Hippocampal formation (tissue), 2 donors: Measurements from ENCODE around the gene SNTG2.

Experiments used
- DNase-seq, 2 donors: peaks; one replicate each; lab custom pipeline; 2025; lab: John Stamatoyannopoulos, UW

SNTG2 gene

DNA sequence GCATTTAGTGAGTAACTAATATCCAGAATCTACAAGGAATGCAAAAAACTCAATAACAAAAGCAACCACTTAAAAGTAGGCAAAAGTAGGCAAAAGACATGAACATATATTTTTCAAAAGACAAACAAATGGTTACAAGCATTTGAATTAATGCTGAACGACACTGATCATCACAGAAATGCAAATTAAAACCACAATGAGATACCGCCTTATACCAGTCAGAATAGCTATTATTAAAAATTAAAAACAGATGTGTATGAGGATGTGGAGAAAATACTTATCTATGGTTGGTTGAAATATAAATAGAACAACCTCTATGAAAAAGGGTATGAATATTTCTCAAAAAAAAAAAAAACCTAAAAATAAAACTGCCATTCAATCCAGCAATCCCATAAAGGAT, 51.7 kb downstream of the SNTG2 start:
- DNase-seq, result no peak

DNA sequence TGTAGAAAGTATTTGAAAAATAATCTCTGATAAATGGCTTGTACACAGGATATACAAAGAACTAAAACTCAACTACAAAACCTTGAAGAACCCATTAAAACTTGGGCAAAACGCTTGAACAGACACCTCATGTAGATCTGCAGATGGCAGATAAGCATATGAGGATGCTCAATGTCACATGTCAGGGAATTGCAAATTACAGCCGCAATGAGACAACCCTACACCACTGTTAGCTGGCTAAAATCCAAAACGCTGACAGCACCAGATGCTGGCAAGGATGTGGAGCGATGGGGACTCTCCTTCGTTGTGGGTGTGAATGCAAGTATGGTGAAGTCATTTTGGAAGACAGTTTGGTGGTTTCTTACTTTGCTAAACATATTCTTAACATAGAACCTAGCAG, 53.7 kb downstream of the SNTG2 start:
- no peak for DNase-seq

DNA sequence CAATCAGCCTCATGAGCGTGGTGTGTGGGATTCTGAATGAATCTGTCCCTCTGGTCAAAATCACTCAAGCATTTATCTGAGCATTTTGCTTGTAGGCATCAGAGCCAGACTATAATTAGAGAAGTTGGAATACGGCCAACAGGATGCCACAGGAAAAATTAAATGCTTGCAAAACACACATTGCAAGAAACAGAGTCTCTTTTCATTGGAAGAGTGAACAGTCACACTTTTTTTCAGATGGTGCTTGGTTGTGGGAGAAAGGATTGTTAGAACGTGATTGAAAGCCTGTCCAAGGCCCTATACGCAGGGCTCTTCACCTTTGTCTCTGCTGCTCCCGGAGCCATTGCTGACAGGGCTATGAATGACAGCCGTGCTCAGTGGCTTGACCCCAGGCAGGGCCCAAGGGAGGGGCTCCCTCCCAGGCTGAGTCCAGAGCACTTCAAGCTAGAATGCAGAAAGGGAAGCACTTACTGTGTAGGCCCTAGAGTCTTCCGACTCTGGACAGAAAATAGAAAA, 59.8 kb downstream of the SNTG2 start:
- no peak for DNase-seq

DNA sequence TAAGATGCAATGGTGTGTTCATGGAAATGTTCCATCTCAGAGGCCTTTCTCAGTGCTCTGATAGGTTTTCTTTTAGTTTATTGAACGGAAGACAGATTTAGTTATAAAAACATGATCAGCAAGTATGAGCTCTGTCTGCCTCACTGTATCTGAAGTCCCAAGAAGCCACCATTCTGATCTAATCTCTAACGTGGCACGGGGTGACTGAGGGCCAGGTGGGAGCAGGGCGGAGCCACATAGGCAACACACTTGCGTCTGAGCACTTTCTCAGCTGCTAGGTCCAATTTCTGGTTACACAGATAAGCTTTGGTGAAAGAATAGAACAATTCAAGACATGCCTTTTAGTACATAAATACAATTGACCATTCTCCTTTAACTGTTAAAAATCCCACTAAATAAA, 60.4 kb downstream of the SNTG2 start:
- no peak for DNase-seq

DNA sequence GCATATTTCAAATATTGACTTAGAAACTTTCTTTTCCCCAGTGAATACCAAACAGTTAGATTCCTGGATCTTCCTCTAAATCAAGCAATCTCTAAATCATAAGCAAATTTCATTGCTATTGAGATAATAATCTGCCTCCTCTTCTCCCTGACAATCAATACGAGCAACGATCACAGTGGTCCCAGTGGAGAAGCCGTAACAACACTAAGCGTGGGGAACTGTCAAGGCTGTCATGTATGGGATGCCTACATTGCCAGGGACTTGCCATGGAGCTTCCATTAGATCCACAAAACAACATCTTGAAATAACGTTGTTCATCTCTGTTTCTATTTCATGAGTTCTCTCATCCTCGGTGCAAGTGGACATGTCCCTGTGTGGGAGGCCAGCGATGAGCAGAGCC, 61.3 kb downstream of the SNTG2 start:
- no peak for DNase-seq

DNA sequence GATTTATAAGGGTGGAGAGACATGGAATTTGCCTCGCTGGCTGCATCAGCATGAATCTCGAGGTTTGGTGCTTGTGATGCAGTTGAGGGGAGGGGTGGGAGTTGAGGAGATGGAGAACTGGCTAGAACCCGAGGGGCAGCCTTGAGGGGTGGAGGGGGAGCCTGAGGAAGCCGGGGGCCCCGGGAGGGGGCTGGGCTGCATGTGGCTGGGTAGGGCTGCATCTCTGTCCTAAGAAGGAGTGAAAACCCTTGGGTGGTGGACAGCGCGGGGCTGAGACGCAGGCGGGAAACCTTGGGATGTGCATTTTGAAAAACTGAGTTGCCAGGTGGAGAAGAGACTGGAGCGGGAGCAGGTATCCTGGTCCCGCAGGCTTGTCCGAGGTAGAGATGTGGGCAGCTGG, 64.2 kb downstream of the SNTG2 start:
- no peak for DNase-seq

DNA sequence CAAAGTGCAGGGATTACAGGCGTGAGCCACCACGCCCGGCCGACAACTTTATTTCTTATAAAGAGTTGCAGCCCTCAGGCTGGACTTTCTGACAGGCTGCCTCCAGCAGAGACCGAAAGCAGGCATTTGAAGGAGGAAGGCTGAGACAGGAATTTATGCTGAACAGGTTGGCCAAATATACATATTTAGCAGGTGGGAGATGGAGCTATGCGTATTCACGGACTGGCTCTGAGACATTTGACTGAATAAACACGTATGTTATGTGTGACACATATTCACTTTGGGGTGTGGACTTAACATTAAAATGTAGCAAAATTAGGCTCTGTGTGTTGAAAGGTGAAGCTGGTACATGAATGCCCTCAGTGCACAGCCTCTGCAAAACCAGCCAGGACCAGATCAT, 65.9 kb downstream of the SNTG2 start:
- no peak for DNase-seq

DNA sequence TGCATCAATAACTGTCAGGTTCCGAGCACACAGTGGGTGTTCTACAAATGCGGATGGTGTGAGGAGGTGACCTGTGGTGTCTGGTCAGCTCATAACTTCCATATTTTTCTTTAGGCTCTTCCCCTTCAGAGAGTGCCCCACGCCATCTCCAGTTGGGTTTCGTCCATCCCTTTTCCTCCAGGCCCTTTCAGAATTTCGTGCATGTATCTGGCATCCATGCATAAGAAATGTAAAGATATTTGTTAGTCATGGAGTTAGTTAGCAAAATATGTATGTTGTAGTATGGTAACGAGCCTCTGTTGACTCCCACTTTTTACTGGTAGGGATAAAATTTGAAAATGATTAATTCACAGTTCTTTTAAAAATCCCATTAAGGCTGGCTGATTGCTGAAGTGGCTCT, 67.2 kb downstream of the SNTG2 start:
- DNase-seq, result no peak

DNA sequence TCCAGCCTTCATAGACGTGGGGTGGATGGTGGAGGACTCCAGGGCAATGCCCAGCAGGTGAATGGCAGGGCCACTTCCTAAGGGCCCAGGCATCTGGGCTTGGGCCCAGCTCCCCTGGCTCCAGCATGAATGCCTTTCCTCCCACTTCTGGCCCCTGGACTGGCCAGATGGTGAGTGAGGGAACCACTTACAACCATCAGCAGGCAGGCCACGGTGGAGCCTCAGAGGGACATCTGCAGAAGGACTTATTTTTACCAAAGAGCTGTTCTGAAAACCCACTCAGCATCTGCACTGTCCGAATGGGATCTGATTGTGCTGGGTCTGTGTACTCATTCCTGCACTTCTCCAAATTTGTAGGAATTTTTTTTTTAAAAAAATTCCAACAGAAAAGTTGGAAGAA, 69.6 kb downstream of the SNTG2 start:
- DNase-seq, result no peak

DNA sequence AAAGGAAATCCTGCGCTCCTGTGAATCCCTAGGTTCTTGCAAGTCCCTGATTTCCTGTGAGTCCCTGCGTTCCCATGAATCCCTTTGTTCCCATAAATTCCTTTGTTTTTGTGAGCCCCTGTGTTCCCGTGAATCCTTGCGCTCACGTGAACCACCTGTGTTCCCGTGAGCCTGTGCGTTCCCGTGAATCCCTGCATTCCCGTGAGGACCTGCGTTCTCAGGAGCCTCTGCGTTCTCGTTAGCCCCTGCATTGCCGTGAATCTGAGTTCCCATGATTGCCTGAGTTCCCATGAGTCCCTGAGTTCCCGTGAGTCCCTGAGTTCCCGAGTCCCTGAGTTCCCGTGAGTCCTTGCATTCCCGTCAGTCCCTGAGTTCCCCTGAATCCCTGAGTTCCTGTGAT, 71.5 kb downstream of the SNTG2 start:
- DNase-seq, result no peak

DNA sequence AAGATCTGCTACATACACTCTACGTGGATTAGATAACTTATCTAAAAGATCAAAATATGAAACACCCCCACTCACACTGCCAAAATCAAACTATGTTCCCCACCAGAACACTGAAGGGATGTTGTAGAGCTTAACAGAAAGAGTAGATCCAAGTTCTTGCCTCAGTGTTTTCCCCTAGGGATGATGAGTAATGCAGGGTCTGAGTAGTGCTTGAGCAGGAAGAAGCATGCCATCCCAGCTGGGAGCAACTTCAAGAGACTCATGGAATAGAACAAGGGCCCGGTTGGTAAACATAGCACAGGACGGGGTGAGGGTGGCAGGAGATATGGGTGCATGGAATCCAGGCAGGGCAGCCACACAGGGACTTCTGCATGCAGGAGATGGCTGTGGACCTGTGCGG, 74.3 kb downstream of the SNTG2 start:
- no peak for DNase-seq

DNA sequence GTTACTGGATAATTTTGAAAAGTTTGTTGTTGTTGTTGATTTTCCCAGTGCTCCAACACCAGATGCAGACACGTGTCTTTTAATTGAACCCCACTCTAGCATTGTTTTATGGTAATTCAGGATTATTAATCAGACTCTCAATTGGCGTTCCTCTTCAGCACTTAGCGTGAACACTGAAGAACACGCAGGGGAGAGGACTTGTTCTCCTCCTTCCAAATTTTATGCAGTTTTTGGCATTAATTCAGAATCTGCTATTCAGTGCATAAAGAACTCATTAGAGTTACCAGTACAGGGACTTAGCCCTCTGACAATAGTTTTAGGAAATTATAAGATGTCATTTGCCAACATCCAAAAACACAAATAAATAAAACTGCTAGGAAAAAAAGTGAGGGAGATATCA, 75.5 kb downstream of the SNTG2 start:
- DNase-seq, result no peak

DNA sequence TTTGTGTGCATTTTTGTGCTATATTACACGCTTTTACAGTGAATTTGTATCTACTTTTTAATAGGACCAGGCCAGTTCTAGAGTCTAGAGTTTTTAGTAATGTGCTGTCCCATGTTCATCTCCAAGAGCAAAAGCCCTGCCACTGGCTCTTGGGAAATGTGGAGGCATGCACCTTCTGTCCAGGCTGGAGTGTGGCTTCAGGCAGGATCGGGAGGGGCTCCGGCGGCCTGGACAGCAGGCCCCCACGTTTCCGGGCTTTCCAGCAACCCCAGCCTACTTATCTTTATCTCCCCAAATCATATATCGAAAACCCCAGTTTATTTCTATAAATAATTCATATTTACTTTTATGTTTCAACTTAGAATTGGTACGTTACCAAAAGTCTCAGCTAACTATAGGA, 78.2 kb downstream of the SNTG2 start:
- no peak for DNase-seq

DNA sequence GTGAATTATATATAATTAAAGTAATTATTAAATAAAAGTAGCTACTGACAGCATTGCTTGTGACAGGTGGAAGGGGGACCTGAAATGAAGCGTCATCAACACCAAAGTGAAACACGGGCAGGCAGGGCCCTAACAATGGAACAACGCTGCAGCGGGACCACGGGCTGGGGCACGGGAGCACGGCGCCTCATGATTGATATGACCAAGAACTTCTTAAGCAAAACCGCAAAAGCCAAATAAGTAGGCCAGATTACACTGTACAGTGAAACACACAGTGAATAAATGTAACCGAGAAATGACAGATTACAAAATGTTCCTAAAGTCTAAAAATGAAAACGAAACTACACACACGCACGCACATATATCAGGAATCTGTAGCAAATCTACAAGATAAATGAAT, 81.4 kb downstream of the SNTG2 start:
- DNase-seq, result no peak

DNA sequence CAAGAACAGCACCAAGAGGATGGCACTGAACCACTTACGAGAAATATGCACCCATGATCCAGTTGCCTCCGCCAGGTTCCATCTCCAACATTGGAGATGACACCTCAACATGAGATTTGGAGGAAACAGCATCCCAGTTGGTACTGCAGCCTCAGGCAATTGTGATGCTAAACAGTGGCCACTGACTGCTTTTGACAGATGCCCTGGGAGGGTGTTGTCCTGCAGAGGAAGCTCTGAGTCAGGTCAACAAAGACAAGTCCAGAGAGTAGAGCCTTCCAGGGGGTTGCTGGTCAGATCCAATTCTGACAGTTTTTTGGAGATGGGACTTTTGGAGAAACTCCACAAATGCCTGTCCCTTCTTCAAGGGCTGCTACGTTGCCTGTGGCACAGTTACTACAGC, 82.4 kb downstream of the SNTG2 start:
- DNase-seq, result no peak

DNA sequence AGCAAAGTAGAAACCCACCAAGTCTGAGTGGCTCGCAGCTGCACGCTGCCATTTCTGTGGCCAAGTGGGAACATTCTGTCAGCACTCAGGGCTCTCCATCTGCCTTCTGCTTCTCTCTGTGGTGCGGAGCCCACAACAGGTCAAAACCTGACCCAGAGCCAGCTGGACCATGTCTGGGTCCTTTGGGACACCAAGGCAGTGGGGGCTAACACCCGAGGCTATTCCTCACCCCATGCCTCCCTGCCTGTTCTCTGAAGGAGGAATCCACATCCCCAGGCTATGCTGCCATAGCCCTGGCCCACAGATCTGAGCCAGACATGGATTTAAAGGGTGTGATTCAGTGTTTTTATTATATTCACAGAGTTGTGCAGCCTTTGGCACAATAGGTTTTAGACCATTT, 86.4 kb downstream of the SNTG2 start:
- DNase-seq, result no peak

DNA sequence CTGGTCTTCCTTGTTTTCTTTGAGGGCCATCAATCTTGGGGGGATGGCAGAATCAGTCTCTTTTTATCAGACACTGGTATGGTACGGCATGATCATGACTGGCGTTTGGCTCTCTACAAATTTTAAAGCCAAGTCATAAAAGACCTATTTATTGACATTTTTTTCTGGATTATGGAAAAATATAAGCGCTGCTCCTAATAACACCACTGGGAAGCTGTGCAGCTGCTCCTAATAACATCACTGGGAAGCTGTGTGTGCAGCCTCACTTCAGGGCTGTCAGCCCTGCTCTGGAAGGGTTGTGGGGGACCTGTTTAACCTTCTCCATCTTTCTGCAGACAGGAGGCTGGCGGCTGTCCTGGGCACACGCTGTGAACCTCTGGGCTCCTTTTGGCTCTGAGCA, 88.9 kb downstream of the SNTG2 start:
- DNase-seq, result no peak

DNA sequence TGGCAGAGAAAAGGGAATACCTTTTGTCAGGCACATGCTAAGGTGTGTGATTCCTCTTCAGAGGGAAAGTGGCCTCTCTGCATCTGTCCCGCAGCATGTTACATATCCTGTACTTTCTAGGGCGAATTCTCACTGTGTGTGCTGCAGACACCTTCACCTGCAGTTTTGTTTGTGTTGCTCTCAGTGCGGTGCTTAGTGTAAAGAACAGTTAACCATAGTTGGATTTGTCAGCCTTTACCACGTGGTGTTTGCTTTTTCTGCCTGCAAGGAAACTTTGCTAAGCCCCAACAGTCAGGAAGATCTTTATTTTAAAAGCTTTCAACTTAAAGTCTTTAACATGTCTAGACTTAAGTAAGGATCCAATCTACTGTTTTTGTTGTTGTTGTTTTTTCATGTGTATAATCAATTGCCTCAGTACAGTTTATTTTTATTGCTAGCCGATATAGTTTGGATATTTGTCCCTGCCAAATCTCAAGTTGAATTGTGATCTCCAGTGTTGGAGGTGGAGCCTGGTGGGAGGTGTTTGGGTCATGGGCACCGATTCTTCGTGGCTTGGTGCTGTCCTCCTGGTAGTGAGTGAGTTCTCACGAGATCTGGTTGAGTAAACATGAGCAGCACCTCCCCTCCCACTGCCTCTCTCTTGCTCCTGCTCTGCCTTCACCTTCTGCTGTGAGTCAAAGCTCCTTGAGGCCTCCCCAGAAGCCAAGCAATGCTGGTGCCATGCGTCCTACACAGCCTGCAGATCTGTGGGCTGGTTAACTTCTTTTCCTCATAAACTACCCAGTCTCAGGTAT, 90.6 kb downstream of the SNTG2 start:
- DNase-seq, result no peak

DNA sequence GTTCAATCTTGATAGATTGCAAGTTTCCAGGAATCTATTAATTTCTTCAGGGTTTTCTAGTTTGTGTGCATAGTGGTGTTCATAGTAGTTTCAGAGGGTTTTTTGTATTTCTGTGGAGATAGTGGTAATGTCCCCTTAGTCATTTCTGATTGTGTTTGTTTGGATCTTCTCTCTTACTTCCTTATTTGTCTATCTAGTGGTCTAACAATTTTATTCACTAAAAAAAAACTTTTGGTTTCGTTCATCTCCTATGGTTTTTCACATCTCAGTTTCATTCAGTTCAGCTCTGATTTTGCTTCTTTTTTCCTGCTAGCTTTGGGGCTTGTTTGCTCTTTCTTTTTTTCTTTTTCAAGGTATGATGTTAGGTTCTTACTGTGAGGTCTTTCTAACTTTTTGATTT, 94.5 kb downstream of the SNTG2 start:
- no peak for DNase-seq

DNA sequence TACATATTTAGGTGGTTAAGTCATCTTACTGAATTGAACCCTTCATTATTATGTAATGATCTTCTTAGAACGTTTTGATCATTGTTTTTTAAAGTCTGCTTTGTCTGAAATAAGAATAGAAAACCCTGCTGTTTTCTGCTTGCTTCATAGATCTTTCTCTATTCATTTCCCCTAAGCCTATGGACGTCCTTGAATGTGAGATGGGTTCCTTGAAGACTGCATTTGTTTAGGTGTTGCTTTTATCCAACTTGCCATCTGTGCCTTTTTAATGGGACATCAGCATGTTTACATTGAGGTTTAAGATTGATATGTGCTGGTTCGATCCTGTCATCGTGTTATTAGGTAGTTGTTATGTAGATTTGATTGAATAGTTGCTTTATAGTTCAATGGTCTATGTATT, 95.4 kb downstream of the SNTG2 start:
- no peak for DNase-seq

DNA sequence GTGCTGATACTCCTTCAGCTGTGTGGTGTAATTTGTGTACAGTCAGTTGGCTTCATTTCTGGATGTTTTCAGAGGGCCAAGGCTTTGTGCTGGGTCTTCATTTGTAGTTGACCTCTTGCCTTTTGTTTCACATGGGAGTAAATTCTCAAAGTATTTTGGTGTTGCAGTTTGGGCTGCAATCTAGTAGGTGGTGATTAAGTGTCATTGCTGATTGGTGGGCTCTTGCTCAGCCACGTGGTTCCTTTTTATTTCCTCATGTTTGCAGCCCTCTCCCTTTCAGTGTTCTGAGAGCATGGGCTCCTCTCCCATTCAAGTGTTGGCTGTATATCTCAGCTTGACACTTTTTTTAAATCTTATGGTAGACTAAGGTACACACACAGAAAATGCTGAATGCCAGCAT, 96.8 kb downstream of the SNTG2 start:
- no peak for DNase-seq

DNA sequence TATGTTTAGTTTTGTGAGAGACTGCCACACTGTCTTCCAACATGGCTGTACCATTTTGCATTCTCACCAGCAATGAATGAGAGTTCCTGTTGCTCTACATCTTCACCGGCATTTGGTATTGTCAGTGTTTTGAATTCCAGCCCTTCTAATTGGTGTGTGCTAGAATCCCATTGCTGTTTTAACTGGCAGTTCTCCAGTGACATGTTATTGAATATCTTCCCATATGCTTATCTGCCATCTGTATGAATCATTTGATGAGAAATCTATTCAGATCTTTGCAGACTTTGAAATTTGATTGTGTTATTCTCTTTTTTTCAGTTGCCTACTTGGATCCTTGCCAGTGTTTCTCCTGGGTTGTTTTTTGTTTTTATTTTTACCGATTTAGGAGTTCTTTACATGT, 99.0 kb downstream of the SNTG2 start:
- no peak for DNase-seq

DNA sequence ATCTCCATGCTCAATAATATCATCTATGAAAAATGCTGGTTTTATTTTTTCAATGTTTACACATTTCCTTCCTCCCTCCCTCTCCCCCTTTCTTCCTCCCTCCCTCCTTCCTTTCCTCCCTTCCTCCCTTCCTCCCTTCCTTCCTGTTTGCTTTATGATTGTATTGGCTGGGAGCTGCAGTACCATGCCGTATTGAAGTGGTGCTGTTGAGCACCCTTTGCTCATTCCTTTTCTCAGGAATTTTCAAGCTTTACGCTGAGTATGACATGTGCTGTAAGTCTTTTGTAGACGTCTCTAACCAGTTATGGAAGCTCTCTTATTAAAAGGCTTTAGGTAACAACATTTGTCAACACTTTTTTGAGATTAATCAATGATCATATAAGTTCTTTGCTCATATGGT, 100.4 kb downstream of the SNTG2 start:
- DNase-seq, result no peak

DNA sequence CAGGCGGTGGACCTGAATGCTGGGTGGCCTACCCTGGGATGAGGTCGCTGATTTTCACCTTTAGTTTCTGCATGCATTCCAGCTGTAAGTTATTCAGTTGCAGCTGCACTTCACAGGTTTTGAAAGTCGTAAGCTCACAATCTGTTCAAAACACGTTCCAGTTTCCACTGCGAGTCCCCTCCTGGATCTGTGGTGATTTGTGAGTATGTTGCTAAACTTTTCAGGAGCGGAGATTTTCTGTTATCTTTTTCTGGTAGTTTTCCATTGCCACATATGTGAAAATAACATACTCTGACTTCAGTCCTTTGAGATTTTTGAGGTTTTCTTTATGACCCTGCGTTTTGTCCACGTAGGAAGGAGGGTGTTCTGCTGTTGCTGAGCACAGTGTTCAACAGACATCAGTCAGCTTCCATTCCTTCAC, 102.1 kb downstream of the SNTG2 start:
- DNase-seq, result no peak
